ENCODE data around the gene PKD1.
"Not testable (repeated sequence)": the region's sequence is repeated elsewhere in the genome, so short reads cannot be mapped to it uniquely, and the experiment has no call there.

GRCh38 chr16:2101581-2101980, 34.1 kb downstream of the PKD1 start:
- TF ChIP-seq CTCF (IDR thresholded peaks at IDR 0.05); ZFX (IDR thresholded peaks at IDR 0.05; ENCODE audit: borderline replicate concordance): not testable (repeated sequence)
